NT2/D1 (cell line): ENCODE measurements around the gene SMARCE1.
A peak's percentile ranks its signal among the peaks of the same experiment; 100 is the strongest.

ENCODE experiments used
- DNase-seq: peaks from one replicate; pipeline ENCODE4 v3.0.0-alpha.2; 2011; ENCODE audit warnings: low read depth, low spot score
- H3K27me3 ChIP-seq: 2 replicates; pipeline ENCODE4 v1.6.0; 2011; ENCODE audit warnings: mild to moderate bottlenecking; ENCODE audit not compliant: insufficient read length, insufficient read depth
- H3K36me3 ChIP-seq: 2 replicates; pipeline ENCODE4 v1.6.1; 2011; ENCODE audit warnings: mild to moderate bottlenecking, low read length, mixed read lengths; ENCODE audit not compliant: insufficient read depth, insufficient read length
- H3K4me1 ChIP-seq: 2 replicates; pipeline ENCODE4 v1.5.1; 2011; ENCODE audit not compliant: insufficient read depth, insufficient read length
- H3K4me3 ChIP-seq: 2 replicates; pipeline ENCODE4 v1.5.1; 2011; ENCODE audit warnings: low read depth; ENCODE audit not compliant: insufficient read length
- H3K9ac ChIP-seq: 2 replicates; pipeline ENCODE4 v1.6.0; 2011; ENCODE audit warnings: low read depth; ENCODE audit not compliant: insufficient read length
- H3K9me3 ChIP-seq: 2 replicates; pipeline ENCODE4 v1.5.1; 2011; ENCODE audit warnings: mild to moderate bottlenecking, low read length; ENCODE audit not compliant: insufficient read depth
- SUZ12 ChIP-seq: IDR thresholded peaks from 2 replicates; pipeline ENCODE4 v1.6.1; 2011; ENCODE audit not compliant: insufficient read length, insufficient read depth; ENCODE audit errors: extremely low read depth
- YY1 ChIP-seq: IDR thresholded peaks from 2 replicates; pipeline ENCODE4 v1.6.1; 2011; ENCODE audit not compliant: insufficient read length, insufficient read depth
- ZNF274 ChIP-seq: IDR thresholded peaks from 2 replicates; pipeline ENCODE4 v1.6.1; 2011; ENCODE audit warnings: mild to moderate bottlenecking, low read depth, low read length

The SMARCE1 gene

DNA sequence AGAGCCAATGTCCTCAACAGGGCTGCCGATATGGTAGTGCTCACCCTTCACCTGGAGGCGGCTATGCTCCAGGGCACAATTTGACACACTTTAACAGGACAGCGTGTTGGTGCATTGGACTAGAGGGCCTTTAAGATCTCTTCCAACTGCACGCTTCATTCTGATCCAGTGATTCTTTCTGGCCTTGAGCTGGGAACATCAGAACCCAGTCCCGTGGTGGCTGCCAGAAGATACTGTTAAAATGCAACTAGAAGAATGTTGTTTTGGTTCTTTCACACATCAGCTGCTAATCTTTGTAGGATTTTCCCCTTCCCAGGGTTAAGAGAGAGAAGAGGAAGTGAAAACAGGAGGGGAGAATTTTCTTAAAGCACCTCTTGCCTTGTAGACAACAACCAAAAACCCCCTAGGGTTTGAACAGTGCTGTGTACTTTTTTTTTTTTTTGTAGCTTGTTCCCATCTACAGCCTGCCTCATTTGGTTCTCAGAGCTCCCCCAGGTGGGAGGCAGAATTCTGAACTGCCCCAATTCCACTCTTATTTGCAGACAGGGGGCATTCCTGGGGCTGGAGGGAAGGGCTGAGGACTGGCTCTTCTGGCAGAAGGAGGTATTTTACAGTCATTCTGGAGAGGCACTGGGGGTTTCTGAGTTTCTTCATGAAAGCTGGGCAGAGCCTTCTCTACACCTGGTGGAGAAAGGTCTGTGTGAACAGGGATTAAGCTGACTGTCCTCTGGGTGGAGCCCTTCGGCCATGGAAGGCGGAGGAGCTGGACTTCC, 32.4 kb downstream of the SMARCE1 start:
- no peak for TF ChIP-seq ZNF274
- Histone ChIP-seq H3K4me1 (peaks cover 6% of the 10 kb centered on the region), H3K9me3 (no peaks in the 10 kb centered on the region), H3K36me3 (no peaks in the 10 kb centered on the region), H3K4me3 (no peak overlapping the region), H3K9ac (no peak overlapping the region), H3K27me3 (no peaks in the 10 kb centered on the region)
- DNase-seq, result peak; percentile 30

DNA sequence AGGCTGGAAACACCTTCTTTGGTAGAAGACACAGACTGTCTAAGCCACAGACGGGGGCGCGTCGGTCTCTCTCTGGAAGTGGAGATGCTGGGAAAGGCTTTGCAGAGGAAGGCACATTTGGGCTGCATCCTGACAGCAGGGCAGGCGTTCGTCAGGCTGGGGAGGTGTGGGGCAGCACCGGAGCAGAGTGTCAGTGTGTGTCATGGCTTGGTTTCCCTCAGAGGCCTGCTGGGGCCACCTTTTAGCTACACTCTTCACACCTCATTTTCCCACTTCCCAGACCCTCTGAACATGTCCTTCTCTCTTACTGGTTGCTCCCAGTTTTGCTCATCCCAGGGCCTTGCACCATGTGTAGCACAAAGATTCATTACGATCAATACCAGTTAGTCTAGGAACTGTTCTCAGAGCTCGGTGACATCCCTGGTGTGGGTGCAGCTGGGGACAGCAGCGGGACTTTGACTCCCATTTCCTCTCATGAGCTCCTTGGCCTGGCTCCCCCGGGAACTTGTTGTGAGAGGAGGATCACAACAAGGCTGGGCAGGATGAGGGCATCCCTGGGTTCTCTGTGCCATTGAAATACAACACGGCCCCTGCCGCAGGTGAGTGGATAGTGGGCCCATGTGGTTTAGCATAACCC, 33.1 kb downstream of the SMARCE1 start:
- no peak overlapping the region for H3K4me3 ChIP-seq
- peaks cover 6% of the 10 kb centered on the region for H3K4me1 ChIP-seq
- TF ChIP-seq ZNF274 (no peak), SUZ12 (no peak), YY1 (no peak)
- no peaks in the 10 kb centered on the region for H3K27me3 ChIP-seq
- no peak for DNase-seq
- H3K9me3 ChIP-seq, result no peaks in the 10 kb centered on the region
- H3K9ac ChIP-seq, result no peak overlapping the region
- no peaks in the 10 kb centered on the region for H3K36me3 ChIP-seq

DNA sequence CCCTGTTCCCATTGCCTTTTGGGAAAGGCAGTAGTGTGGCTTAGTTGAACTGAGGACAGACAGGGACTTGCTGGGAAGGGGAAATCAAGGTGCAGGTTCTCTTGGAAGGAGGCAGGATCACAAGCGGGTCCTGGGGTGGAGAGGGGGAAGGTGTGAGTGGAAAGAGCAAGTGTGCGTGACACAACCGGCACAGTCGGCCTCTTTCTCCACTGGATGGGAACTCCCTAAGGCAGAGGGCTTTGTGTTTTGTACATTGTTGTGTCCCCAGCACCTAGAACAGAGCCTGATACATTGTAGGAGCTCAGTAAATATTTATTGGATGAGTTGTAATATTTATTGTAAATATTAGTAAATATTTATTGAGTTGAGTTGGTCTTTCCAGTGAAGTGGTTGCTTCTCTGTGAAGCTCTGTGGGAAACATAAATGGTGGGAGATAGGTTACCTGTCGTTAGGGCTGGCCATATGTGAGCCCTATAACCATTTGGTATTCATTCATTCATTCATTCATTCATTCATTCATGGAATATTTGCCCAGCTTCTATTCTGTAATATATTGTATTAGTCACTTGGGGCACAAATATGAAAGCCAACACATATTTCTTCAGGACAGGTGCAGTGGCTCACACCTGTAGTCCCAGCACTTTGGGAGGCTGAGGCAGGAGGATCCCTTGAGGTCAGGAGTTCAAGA, 34.0 kb downstream of the SMARCE1 start:
- Histone ChIP-seq H3K4me3 (no peak overlapping the region), H3K36me3 (no peaks in the 10 kb centered on the region), H3K9me3 (no peaks in the 10 kb centered on the region), H3K27me3 (no peaks in the 10 kb centered on the region), H3K9ac (no peak overlapping the region), H3K4me1 (peaks cover 6% of the 10 kb centered on the region)
- TF ChIP-seq ZNF274 (no peak), SUZ12 (no peak), YY1 (no peak)
- DNase-seq, result no peak

DNA sequence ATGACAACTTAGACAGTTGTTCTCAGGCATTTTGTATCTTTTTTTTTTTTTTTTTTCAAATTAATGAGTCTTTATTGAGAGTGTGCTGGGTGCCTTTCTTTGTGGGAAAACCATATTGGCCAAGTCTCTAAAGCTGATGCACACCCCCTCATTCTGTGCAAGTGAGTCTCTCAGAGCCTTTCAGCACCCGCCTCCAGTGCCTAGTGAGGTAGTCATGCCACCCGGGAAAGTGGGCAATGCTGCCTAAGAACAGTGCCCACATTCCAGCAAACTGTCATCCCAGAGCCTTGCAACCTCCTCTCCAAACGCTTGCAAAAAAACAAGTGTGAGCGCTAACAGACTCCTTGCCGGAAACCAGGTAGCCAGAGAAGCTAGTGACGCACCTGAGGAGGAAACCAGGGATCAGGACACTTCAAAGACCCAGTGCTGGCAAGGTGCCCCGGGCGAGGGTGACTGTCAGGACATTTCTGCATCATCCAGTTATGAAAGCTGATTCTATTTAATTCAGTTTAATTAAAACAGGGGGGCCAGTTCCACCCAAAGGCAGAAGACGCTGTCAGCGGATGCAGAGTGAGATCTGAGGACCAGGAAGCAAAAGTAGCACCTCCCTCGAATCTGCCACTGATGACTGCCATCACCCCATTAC, 34.9 kb downstream of the SMARCE1 start:
- Histone ChIP-seq H3K27me3 (no peaks in the 10 kb centered on the region), H3K9me3 (no peaks in the 10 kb centered on the region), H3K4me3 (no peak overlapping the region), H3K36me3 (no peaks in the 10 kb centered on the region), H3K9ac (no peak overlapping the region), H3K4me1 (peaks cover 6% of the 10 kb centered on the region)
- no peak for DNase-seq
- TF ChIP-seq SUZ12, result no peak
- no peak for TF ChIP-seq YY1
- TF ChIP-seq ZNF274, result no peak

DNA sequence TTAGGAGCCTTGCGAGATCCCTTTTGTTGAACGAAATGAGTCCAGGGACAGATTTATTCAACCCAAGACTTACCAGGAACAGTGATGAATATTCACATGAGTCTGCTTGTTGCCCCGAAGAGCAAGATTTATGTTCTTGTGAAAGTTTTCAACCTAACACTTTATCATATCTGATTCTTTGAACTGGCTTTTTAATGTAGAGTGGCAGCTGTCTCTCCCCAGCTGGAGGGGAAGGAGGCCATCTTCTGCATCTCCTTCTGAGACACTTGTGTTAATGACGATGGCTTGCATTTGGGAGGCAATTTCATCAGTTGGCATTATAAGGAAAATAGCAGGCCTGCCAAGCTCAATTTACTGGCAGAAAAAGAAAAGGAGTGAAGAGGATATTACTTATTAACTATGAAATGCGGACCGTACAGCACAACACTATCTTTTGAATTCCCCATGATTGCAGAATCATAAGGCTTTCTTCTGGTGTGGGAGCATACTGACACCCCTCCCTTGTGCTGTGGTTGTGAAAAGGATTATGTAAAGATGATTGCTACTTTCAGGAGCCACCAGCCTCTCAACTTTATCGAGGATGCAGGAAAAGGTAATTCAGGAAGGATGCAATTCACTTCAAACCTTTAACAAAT, 35.7 kb downstream of the SMARCE1 start:
- Histone ChIP-seq H3K4me3 (no peak overlapping the region), H3K9me3 (no peaks in the 10 kb centered on the region), H3K36me3 (no peaks in the 10 kb centered on the region), H3K27me3 (no peaks in the 10 kb centered on the region), H3K4me1 (peaks cover 6% of the 10 kb centered on the region), H3K9ac (no peak overlapping the region)
- DNase-seq, result no peak
- TF ChIP-seq ZNF274, result no peak
- TF ChIP-seq YY1, result no peak
- TF ChIP-seq SUZ12, result no peak

DNA sequence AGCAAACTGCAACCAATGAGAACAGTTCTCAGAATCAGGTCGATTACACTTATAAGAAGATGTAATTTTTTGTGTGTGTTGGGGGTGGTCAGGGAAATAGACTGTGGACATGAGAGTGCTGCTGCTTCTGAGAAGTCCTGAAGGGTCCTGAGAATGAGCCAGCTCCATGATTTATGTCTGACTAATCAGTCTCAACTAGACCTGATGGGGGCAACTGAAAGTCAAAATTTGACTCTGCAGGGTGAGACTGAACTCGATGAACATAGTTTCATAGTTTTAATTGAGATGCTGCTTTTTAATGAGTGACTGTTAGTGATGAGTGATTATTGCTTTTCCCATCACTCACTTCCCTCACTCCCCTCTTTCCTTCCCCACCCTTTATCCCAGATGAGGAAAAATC, 37.3 kb downstream of the SMARCE1 start:
- TF ChIP-seq YY1 (no peak), SUZ12 (no peak), ZNF274 (no peak)
- Histone ChIP-seq H3K27me3 (no peaks in the 10 kb centered on the region), H3K4me1 (peaks cover 6% of the 10 kb centered on the region), H3K9me3 (no peaks in the 10 kb centered on the region), H3K9ac (no peak overlapping the region), H3K36me3 (no peaks in the 10 kb centered on the region), H3K4me3 (no peak overlapping the region)
- no peak for DNase-seq
